IMR-90 (cell line): ENCODE results near the gene ERG. TPM values are rescaled to one million over a fixed set of nuclear protein-coding genes. Genes with fewer than 3 reads are reported as not detected.

Source experiments
- ATAC-seq: fragments of 200-7000 bp; cut with Tn5 transposase; 2 replicates; pipeline ENCODE4 v1.9.1; 2020; ENCODE audit warnings: low read depth, mild to moderate bottlenecking, moderate library complexity
- BruUV-seq: library from RNA; stranded (reverse); fragments of 400-500 nt; replicated peaks from 2 replicates; lab custom pipeline; 2021; lab: Mats Ljungman, UMichigan
- CTCF ChIA-PET: fragments of 300-600 bp; formaldehyde crosslinking; extraction: SDS; loops from one replicate; lab custom pipeline; 2021; ENCODE audit warnings: antibody characterized with exemption; lab: Yijun Ruan, JAX
- POLR2A ChIA-PET: fragments of 300-600 bp; sonication (Branson Sonifier 250); formaldehyde crosslinking; loops from one replicate; lab custom pipeline; 2022; ENCODE audit warnings: antibody characterized with exemption; ENCODE audit not compliant: unreplicated experiment; lab: Charles Lee
- DNase-seq: peaks from one replicate; pipeline ENCODE4 v3.0.0; 2013
- H2AFZ ChIP-seq: replicated peaks from 2 replicates; pipeline ENCODE3; 2013; ENCODE audit warnings: low read length, mild to moderate bottlenecking; ENCODE audit not compliant: poor library complexity
- H2AK5ac ChIP-seq: 2 replicates; pipeline ENCODE4 v1.6.1; 2013; ENCODE audit warnings: low read depth, low read length, inconsistent platforms
- H2AK9ac ChIP-seq: replicated peaks from 2 replicates; pipeline ENCODE3; 2013; ENCODE audit warnings: mild to moderate bottlenecking, low read depth, low read length, moderate library complexity; ENCODE audit not compliant: poor library complexity
- H2BK120ac ChIP-seq: 2 replicates; pipeline ENCODE4 v1.6.1; 2013; ENCODE audit warnings: low read depth, low read length, inconsistent platforms
- H2BK15ac ChIP-seq: 3 replicates; pipeline ENCODE4 v1.6.1; 2013; ENCODE audit warnings: low read depth, low read length, inconsistent platforms
- H2BK20ac ChIP-seq: 2 replicates; pipeline ENCODE4 v1.6.1; 2013; ENCODE audit warnings: low read depth, mild to moderate bottlenecking, inconsistent platforms, low read length, moderate library complexity
- H2BK5ac ChIP-seq: 2 replicates; pipeline ENCODE4 v1.6.1; 2013; ENCODE audit warnings: mild to moderate bottlenecking, low read depth, low read length, inconsistent platforms; ENCODE audit not compliant: poor library complexity, severe bottlenecking
- H3K14ac ChIP-seq: replicated peaks from 2 replicates; pipeline ENCODE4 v1.6.1; 2013; ENCODE audit warnings: low read depth, low read length, inconsistent platforms
- H3K18ac ChIP-seq: 2 replicates; pipeline ENCODE4 v1.6.1; 2013; ENCODE audit warnings: low read depth, low read length, control low read depth
- H3K23ac ChIP-seq: 2 replicates; pipeline ENCODE4 v1.6.1; 2013; ENCODE audit warnings: low read depth, low read length, inconsistent platforms
- H3K27ac ChIP-seq: 2 replicates; pipeline ENCODE4 v1.5.1; 2013; ENCODE audit warnings: mild to moderate bottlenecking, control low read depth, low read length; ENCODE audit not compliant: insufficient read depth
- H3K27me3 ChIP-seq: 2 replicates; pipeline ENCODE4 v1.6.1; 2013; ENCODE audit warnings: low read length; ENCODE audit not compliant: control insufficient read depth, insufficient read depth
- H3K36me3 ChIP-seq: 2 replicates; pipeline ENCODE4 v1.6.1; 2013; ENCODE audit warnings: low read length, mixed read lengths; ENCODE audit not compliant: control insufficient read depth, insufficient read depth
- H3K4ac ChIP-seq: 2 replicates; pipeline ENCODE4 v1.6.1; 2013; ENCODE audit warnings: low read depth, low read length, inconsistent platforms
- H3K4me1 ChIP-seq: 2 replicates; pipeline ENCODE4 v1.6.1; 2013; ENCODE audit warnings: low read length, mixed read lengths; ENCODE audit not compliant: control insufficient read depth, insufficient read depth
- H3K4me2 ChIP-seq: 2 replicates; pipeline ENCODE4 v1.6.1; 2013; ENCODE audit warnings: low read depth, mild to moderate bottlenecking, control low read depth, low read length, moderate library complexity
- H3K4me3 ChIP-seq: 2 replicates; pipeline ENCODE4 v1.5.1; 2013; ENCODE audit warnings: low read depth, mild to moderate bottlenecking, control low read depth, low read length, moderate library complexity; ENCODE audit not compliant: insufficient read depth
- H3K56ac ChIP-seq: 2 replicates; pipeline ENCODE4 v1.6.1; 2013; ENCODE audit warnings: low read length, inconsistent platforms; ENCODE audit not compliant: insufficient read depth; ENCODE audit errors: extremely low read depth
- H3K79me1 ChIP-seq, 2 experiments: 2 replicates each; pipeline ENCODE4 v1.6.1; 2013; ENCODE audit warnings: low read length in 2 of 2, inconsistent platforms in 1 of 2, low read depth in 1 of 2
- H3K9ac ChIP-seq: 2 replicates; pipeline ENCODE4 v1.6.1; 2013; ENCODE audit warnings: low read depth, low read length, control low read depth
- H3K9me1 ChIP-seq: 2 replicates; pipeline ENCODE4 v1.6.1; 2013; ENCODE audit warnings: low read length, inconsistent platforms; ENCODE audit not compliant: insufficient read depth
- H3K9me3 ChIP-seq: 2 replicates; pipeline ENCODE4 v1.6.1; 2013; ENCODE audit warnings: low read length; ENCODE audit not compliant: control insufficient read depth, insufficient read depth
- H4K20me1 ChIP-seq: 2 replicates; pipeline ENCODE4 v1.6.1; 2013; ENCODE audit warnings: low read length, inconsistent platforms; ENCODE audit not compliant: insufficient read depth
- H4K5ac ChIP-seq: 2 replicates; pipeline ENCODE4 v1.6.1; 2013; ENCODE audit warnings: mild to moderate bottlenecking, low read depth, low read length, control low read depth
- H4K8ac ChIP-seq, 2 experiments: 2 replicates each; pipeline ENCODE4 v1.6.1; 2013; ENCODE audit warnings: low read depth in 2 of 2, low read length in 2 of 2, control low read depth in 1 of 2, inconsistent platforms in 1 of 2
- H4K91ac ChIP-seq: 2 replicates; pipeline ENCODE4 v1.6.1; 2013; ENCODE audit warnings: low read depth, low read length, inconsistent platforms; ENCODE audit not compliant: insufficient read depth
- CEBPB ChIP-seq: IDR thresholded peaks from 2 replicates; pipeline ENCODE4 v1.6.1; 2012; ENCODE audit warnings: low read depth, low read length, improper control_type of control experiment
- CTCF ChIP-seq: conservative IDR thresholded peaks from 2 replicates; pipeline ENCODE4 v1.5.1; 2012; ENCODE audit warnings: mild to moderate bottlenecking, low read depth, low read length, improper control_type of control experiment
- FOS ChIP-seq: fragments of 150-350 bp; IDR thresholded peaks from 2 replicates; pipeline ENCODE4 v1.6.1; 2016; ENCODE audit warnings: low read depth, low read length
- MAZ ChIP-seq: IDR thresholded peaks from 2 replicates; pipeline ENCODE4 v1.6.1; 2012; ENCODE audit warnings: low read depth, mild to moderate bottlenecking, low read length, improper control_type of control experiment, moderate library complexity, borderline replicate concordance
- NFE2L2 ChIP-seq: fragments of 150-350 bp; IDR thresholded peaks from 2 replicates; pipeline ENCODE4 v1.6.1; 2016; ENCODE audit warnings: low read depth, mild to moderate bottlenecking, low read length
- RCOR1 ChIP-seq: IDR thresholded peaks from 2 replicates; pipeline ENCODE4 v1.6.1; 2012; ENCODE audit warnings: mild to moderate bottlenecking, low read length, improper control_type of control experiment; ENCODE audit not compliant: insufficient replicate concordance
- RFX5 ChIP-seq: IDR thresholded peaks from 2 replicates; pipeline ENCODE4 v1.8.0; 2012; ENCODE audit warnings: low read depth, mild to moderate bottlenecking, low read length, moderate library complexity
- SMC3 ChIP-seq: fragments of 150-350 bp; IDR thresholded peaks from 2 replicates; pipeline ENCODE4 v1.6.1; 2016; ENCODE audit warnings: low read depth, mild to moderate bottlenecking, antibody characterized with exemption, low read length, moderate library complexity
- WGBS, 2 experiments: methylation state at CpG; one replicate each; pipeline versions ENCODE4 v1.1.5 to v1.1.7; 2013; ENCODE audit warnings: missing lambda C conversion rate in 2 of 2; ENCODE audit not compliant: insufficient read length in 1 of 2; ENCODE audit errors: extremely low coverage in 2 of 2; 5-methylcytosine and 5-hydroxymethylcytosine counted together
- dilution Hi-C: fragments of 300-500 bp; cut with HindIII; formaldehyde crosslinking; loops from one replicate; pipeline ENCODE4 v1.14.3; 2018; ENCODE audit warnings: low sequenced_read_pairs; ENCODE audit not compliant: unreplicated experiment
- in situ Hi-C: fragments of 300-500 bp; cut with MboI; formaldehyde crosslinking; loops from 3 replicates; pipeline ENCODE4 v1.14.3; 2019; ENCODE audit warnings: low sequenced_read_pairs, inconsistent platforms, mixed read lengths
- intact Hi-C: fragments of 100-400 bp; cut with micrococcal nuclease; formaldehyde crosslinking; loops from 2 replicates; pipeline ENCODE4 v1.10.0; 2022
- polyA plus RNA-seq, 3 experiments: library from polyadenylated mRNA; depleted of rRNA; stranded (reverse); fragments of >200 nt; gene quantifications; 2 replicates each; pipeline ENCODE4 v1.2.3, GENCODE V29; 2012; ENCODE audit warnings: low replicate concordance in 1 of 3
- total RNA-seq: library from RNA; depleted of rRNA; stranded (reverse); fragments of >200 nt; gene quantifications from 2 replicates; pipeline ENCODE4 v1.2.3, GENCODE V29; 2012

Gene ERG
- total and polyA plus RNA-seq, 2 of the 4 experiments (the other 2 are of a cell fraction): not detected

GRCh38 chr21:38544661-38545060, 46.4 kb upstream of the ERG start:
- Histone ChIP-seq H3K9me1 (no peaks in the 10 kb centered on the region), H2BK20ac (no peak overlapping the region), H3K4me2 (no peak overlapping the region), H3K36me3 (no peaks in the 10 kb centered on the region), H2BK15ac (no peak overlapping the region), H2BK120ac (no peak overlapping the region), H3K18ac (no peak overlapping the region), H3K56ac (no peak overlapping the region), H3K9ac (no peak overlapping the region), H4K91ac (no peak overlapping the region), H3K4me1 (no peaks in the 10 kb centered on the region), H2AK9ac (no peak overlapping the region), H3K9me3 (no peaks in the 10 kb centered on the region), H3K23ac (no peak overlapping the region), H3K4ac (no peak overlapping the region), H2AFZ (no peak overlapping the region), H3K79me1 (no peaks in the 10 kb centered on the region), H2AK5ac (no peak overlapping the region), H4K20me1 (no peaks in the 10 kb centered on the region), H3K14ac (no peak overlapping the region), H3K4me3 (no peak overlapping the region), H3K27ac (no peak overlapping the region), H4K5ac (no peak overlapping the region), H2BK5ac (no peak overlapping the region), H4K8ac (no peak overlapping the region), H3K27me3 (peaks cover 2% of the 10 kb centered on the region)
- intact Hi-C loops (no loop called here), in situ Hi-C loops (no loop called here), dilution Hi-C loops (no loop called here)
- TF ChIP-seq NFE2L2 (no peak), CEBPB (no peak), FOS (no peak), MAZ (no peak), RCOR1 (no peak), SMC3 (no peak), RFX5 (no peak), CTCF (no peak)
- ATAC-seq: no peak
- 100% methylated on average over 1 of the region's 2 CpGs; no CpG with 5 or more reads in 1 of the 2 experiments for WGBS, 2 experiments
- ChIA-PET POLR2A (no interaction called here), CTCF (no interaction called here)
- BruUV-seq: no TSS peak
- DNase-seq: no peak
